D721Med (cell line): ENCODE results near the gene TRIP11.

Experiments
- DNase-seq: peaks from one replicate; pipeline ENCODE4 v3.0.0; 2011; ENCODE audit warnings: low spot score; ENCODE audit not compliant: insufficient read length
- FAIRE-seq: peaks from 2 replicates; lab custom pipeline; 2011; peaks lifted over from hg19 to GRCh38; lab: Jason Lieb, UNC
- TF ChIP-seq, protein P1 (sequence below): IDR thresholded peaks from 2 replicates; pipeline ENCODE4 v1.5.1; 2012; ENCODE audit warnings: mild to moderate bottlenecking, control low read depth; ENCODE audit not compliant: insufficient read depth; ENCODE audit errors: missing control alignments

Gene TRIP11

DNA sequence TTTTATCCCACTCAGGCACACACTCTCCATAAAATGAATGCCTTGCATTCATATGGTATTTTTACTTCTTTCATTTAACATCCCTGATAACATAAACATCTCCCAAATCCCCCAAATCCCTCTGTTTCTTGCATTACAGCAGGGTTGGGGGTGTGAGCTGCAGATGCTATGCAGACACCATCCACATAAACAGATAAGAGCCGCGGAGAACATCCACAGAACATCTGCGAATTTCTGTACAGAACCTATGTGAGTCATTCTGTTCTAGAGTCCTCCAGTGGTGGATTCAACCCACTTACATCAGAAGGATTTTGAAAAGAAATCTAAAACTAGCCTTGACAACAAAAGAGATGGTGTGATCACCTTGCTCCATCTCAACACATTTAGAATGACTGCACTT, 112.7 kb downstream of the TRIP11 start:
- TF ChIP-seq, protein P1, sequence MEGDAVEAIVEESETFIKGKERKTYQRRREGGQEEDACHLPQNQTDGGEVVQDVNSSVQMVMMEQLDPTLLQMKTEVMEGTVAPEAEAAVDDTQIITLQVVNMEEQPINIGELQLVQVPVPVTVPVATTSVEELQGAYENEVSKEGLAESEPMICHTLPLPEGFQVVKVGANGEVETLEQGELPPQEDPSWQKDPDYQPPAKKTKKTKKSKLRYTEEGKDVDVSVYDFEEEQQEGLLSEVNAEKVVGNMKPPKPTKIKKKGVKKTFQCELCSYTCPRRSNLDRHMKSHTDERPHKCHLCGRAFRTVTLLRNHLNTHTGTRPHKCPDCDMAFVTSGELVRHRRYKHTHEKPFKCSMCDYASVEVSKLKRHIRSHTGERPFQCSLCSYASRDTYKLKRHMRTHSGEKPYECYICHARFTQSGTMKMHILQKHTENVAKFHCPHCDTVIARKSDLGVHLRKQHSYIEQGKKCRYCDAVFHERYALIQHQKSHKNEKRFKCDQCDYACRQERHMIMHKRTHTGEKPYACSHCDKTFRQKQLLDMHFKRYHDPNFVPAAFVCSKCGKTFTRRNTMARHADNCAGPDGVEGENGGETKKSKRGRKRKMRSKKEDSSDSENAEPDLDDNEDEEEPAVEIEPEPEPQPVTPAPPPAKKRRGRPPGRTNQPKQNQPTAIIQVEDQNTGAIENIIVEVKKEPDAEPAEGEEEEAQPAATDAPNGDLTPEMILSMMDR: no peak
- FAIRE-seq (no peak), DNase-seq (no peak)

GRCh38 chr14:91926131-91926890, 113.5 kb downstream of the TRIP11 start:
- no peak for DNase-seq
- FAIRE-seq: no peak
- TF ChIP-seq, protein P1: no peak

DNA sequence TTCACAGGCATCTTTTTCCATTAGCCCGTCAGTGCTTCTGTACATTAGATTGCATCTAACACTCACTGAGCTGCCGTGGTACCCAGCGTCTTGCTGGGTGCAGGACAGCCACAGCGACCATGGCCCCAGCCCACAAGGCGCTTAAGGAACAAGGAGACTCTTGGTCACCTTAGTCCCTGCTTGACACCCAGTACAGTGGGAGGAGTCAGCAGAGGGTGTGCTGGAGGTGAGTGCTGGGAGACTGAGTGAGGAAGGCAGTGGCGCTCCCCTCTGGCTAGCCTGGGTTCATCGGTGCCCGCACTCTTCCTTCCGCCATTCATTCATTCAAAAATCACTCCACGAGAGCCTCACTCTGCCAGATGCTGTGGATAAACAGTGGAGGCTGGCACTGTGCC, 114.1 kb downstream of the TRIP11 start:
- DNase-seq (no peak), FAIRE-seq (no peak)
- TF ChIP-seq, protein P1: no peak

- FAIRE-seq: no peak
- TF ChIP-seq, protein P1: no peak
- DNase-seq: no peak
Observed at GRCh38 chr14:91925001-91925726, 114.7 kb downstream of the TRIP11 start.

- no peak for FAIRE-seq
- DNase-seq: no peak
- TF ChIP-seq, protein P1: no peak
Observed at GRCh38 chr14:91920526-91920925, 119.3 kb downstream of the TRIP11 start.

- DNase-seq (no peak), FAIRE-seq (no peak)
- TF ChIP-seq, protein P1: no peak
Observed at GRCh38 chr14:91919814-91920213, 120.0 kb downstream of the TRIP11 start.
